ENCODE measurements around the gene RBPMS2.

The RBPMS2 gene

DNA sequence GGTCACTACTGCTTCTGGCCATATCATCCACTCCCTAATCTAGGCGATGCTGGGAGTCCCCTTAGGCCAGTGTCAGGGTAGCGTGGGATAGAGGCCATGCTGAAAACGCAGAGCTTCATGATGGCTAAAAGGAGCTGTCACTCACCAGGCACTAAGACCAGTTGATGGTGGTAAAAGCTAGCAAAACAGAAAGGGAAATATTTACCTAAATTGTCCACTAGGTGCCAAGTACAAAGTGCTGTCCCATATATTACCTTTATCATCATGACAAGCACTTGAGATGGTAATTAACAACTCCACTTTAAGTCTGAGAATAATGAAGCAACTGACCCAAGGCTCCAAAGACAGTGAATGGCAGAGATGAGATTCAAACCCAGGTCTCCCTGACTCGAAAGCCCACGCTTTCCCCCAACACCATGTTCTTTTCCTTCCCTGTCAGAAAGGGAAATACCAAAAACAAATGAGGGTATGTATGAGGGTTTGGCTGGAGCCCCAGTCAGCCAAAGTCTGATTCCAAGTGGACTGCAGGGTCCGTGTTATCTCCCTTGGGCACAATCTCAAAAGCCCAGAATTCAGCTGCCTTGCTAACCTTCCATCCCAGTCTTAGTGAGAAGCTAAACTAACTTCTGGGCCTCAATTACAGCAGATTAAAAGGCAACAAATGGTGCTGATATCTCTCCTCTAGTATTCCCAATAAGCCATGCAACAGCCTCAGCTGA is 84.7 kb downstream of the RBPMS2 start:
- POLR2A ChIA-PET = no interaction called here
- DNase-seq (ENCODE audit: extremely low spot score) = no peak
- TF ChIP-seq, protein P1, sequence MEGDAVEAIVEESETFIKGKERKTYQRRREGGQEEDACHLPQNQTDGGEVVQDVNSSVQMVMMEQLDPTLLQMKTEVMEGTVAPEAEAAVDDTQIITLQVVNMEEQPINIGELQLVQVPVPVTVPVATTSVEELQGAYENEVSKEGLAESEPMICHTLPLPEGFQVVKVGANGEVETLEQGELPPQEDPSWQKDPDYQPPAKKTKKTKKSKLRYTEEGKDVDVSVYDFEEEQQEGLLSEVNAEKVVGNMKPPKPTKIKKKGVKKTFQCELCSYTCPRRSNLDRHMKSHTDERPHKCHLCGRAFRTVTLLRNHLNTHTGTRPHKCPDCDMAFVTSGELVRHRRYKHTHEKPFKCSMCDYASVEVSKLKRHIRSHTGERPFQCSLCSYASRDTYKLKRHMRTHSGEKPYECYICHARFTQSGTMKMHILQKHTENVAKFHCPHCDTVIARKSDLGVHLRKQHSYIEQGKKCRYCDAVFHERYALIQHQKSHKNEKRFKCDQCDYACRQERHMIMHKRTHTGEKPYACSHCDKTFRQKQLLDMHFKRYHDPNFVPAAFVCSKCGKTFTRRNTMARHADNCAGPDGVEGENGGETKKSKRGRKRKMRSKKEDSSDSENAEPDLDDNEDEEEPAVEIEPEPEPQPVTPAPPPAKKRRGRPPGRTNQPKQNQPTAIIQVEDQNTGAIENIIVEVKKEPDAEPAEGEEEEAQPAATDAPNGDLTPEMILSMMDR (IDR thresholded peaks at IDR 0.05; ENCODE audit: control extremely low read depth, extremely low read depth, low read depth, missing control alignments) = no peak
- CTCF ChIA-PET = interaction anchor here (0.7 to 8.5 kb wide), 10 partner anchors 9 to 264 kb away, joined by 3 to 151 read pairs (median 4); no protein-coding TSS in a partner anchor

DNA sequence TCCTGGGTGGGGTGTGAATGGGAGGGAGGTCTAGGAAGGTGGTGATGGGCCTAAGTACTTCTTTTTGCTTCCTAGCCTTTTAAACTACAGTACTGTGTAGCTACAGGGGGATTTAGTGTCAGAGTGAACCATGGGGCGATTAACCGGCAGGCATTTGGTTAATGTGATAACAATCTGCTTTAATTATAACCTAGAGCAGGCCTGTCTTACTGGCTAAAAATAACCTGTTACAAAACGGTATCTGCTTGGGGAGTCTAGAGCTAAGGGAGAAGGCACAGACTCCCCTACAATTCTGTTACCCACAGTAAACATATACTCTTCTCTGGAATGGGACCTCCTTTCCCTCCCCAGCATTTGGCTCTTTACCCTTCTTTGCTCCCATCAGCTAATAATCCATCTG is 85.4 kb downstream of the RBPMS2 start:
- DNase-seq (ENCODE audit: extremely low spot score) = no peak
- ChIA-PET POLR2A (no interaction called here), CTCF (interaction anchor here (1.0 to 8.5 kb wide), 8 partner anchors 8 to 41 kb away, joined by 3 to 151 read pairs (median 4); no protein-coding TSS in a partner anchor)
- TF ChIP-seq, protein P1 (IDR thresholded peaks at IDR 0.05; ENCODE audit: control extremely low read depth, extremely low read depth, low read depth, missing control alignments) = no peak

All from GM10248 (cell line).